HCT116 (cell line): ENCODE results near the gene PTPRR. TPM values are rescaled to one million over a fixed set of nuclear protein-coding genes. Genes with fewer than 3 reads are reported as not detected.

Experiments used
- ATAC-seq: fragments of 200-7000 bp; cut with Tn5 transposase; 2 replicates; pipeline ENCODE4 v1.9.1; 2020; ENCODE audit warnings: mild to moderate bottlenecking, moderate library complexity
- BruUV-seq: library from RNA; stranded (reverse); fragments of 400-500 nt; replicated peaks from 2 replicates; lab custom pipeline; 2021; lab: Mats Ljungman, UMichigan
- CTCF ChIA-PET: fragments of 300-600 bp; sonication (Branson Sonifier 250); formaldehyde crosslinking; loops from one replicate; lab custom pipeline; 2021; ENCODE audit warnings: antibody characterized with exemption; lab: Charles Lee
- POLR2A ChIA-PET: fragments of 300-600, 350-600 bp; sonication (Branson Sonifier 250); formaldehyde crosslinking; loops from one replicate; lab custom pipeline; 2021; ENCODE audit warnings: antibody characterized with exemption; lab: Charles Lee
- RAD21 ChIA-PET, 2 experiments: fragments of 300-600 bp; sonication (Branson Sonifier 250); formaldehyde crosslinking; loops; one replicate each; lab custom pipeline; 2023; ENCODE audit warnings: low total read pairs in 2 of 2; ENCODE audit not compliant: uncharacterized antibody in 2 of 2, unreplicated experiment in 2 of 2, low non-redundant PET in 1 of 2; lab: Charles Lee
- DNase-seq: peaks from one replicate; pipeline ENCODE4 v3.0.0-alpha.2; 2010; ENCODE audit warnings: low read depth, low spot score
- H2AFZ ChIP-seq: fragments of 200-600 bp; shearing (Covaris generic), sonication (generic); 2 replicates; pipeline ENCODE4 v1.6.1; 2017; ENCODE audit warnings: low read depth, mixed run types, mixed read lengths, antibody characterized with exemption, low read length; ENCODE audit not compliant: poor library complexity, severe bottlenecking
- H3K27ac ChIP-seq: 2 replicates; pipeline ENCODE4 v1.5.1; 2012; ENCODE audit warnings: low read depth, low read length
- H3K27me3 ChIP-seq: fragments of 200-600 bp; sonication (generic); 2 replicates; pipeline ENCODE4 v1.6.1; 2016; ENCODE audit warnings: mixed run types, low read length, mixed read lengths; ENCODE audit not compliant: insufficient read depth
- H3K36me3 ChIP-seq, 2 experiments: fragments of 200-500 bp in 1 of 2; fragments of 200-600 bp in 1 of 2; sonication (Bioruptor generic) in 1 of 2; sonication (generic) in 1 of 2; 2 replicates each; pipeline versions ENCODE4 v1.5.1 to v1.6.1; 2014 to 2016; ENCODE audit warnings: low read length in 2 of 2, inconsistent platforms in 1 of 2, mixed read lengths in 1 of 2, mixed run types in 1 of 2; ENCODE audit not compliant: insufficient read depth in 2 of 2, control insufficient read depth in 1 of 2
- H3K4me1 ChIP-seq, 2 experiments: fragments of 200-600 bp in 1 of 2; sonication (generic) in 1 of 2; 2 replicates each; pipeline versions ENCODE4 v1.5.1 to v1.6.1; 2012 to 2017; ENCODE audit warnings: low read length in 2 of 2, inconsistent platforms in 1 of 2, mild to moderate bottlenecking in 1 of 2, mixed read lengths in 1 of 2, mixed run types in 1 of 2, moderate library complexity in 1 of 2; ENCODE audit not compliant: insufficient read depth in 2 of 2, control insufficient read depth in 1 of 2
- H3K4me2 ChIP-seq: fragments of 200-600 bp; sonication (generic); 2 replicates; pipeline ENCODE4 v1.6.1; 2017; ENCODE audit warnings: mixed run types, low read length, mixed read lengths
- H3K4me3 ChIP-seq, 2 experiments: fragments of 200-600 bp in 1 of 2; sonication (generic) in 1 of 2; replicated peaks in 1 of 2; 2 replicates each; pipeline ENCODE4 v1.5.1; 2011 to 2016; ENCODE audit warnings: low read length in 2 of 2, control low read depth in 1 of 2, low read depth in 1 of 2, mild to moderate bottlenecking in 1 of 2, mixed read lengths in 1 of 2, mixed run types in 1 of 2
- H3K79me2 ChIP-seq: fragments of 200-600 bp; sonication (generic); 2 replicates; pipeline ENCODE4 v1.6.1; 2017; ENCODE audit warnings: mild to moderate bottlenecking, mixed run types, low read length, moderate library complexity, mixed read lengths; ENCODE audit not compliant: insufficient read depth
- H3K9ac ChIP-seq: fragments of 200-600 bp; sonication (generic); 2 replicates; pipeline ENCODE4 v1.6.1; 2016; ENCODE audit warnings: low read length, mixed read lengths
- H3K9me2 ChIP-seq: fragments of 200-600 bp; sonication (generic), shearing (Covaris generic); 2 replicates; pipeline ENCODE4 v1.6.1; 2017; ENCODE audit warnings: mixed run types, mild to moderate bottlenecking, moderate library complexity; ENCODE audit not compliant: insufficient read depth
- H3K9me3 ChIP-seq, 2 experiments: fragments of 200-500 bp in 1 of 2; fragments of 200-600 bp in 1 of 2; sonication (Bioruptor generic) in 1 of 2; sonication (generic) in 1 of 2; 2 replicates each; pipeline ENCODE4 v1.6.1; 2014 to 2017; ENCODE audit warnings: low read length in 2 of 2, mixed read lengths in 2 of 2, inconsistent platforms in 1 of 2, low read depth in 1 of 2, mild to moderate bottlenecking in 1 of 2, mixed run types in 1 of 2, moderate library complexity in 1 of 2; ENCODE audit not compliant: control insufficient read depth in 1 of 2, insufficient read depth in 1 of 2
- H4K20me1 ChIP-seq: fragments of 200-600 bp; sonication (generic), shearing (Covaris generic); 2 replicates; pipeline ENCODE4 v1.6.1; 2017; ENCODE audit warnings: mixed run types, mild to moderate bottlenecking, moderate library complexity; ENCODE audit not compliant: insufficient read depth
- ATF3 ChIP-seq: IDR thresholded peaks from 2 replicates; pipeline ENCODE4 v1.6.1; 2012
- CBX3 ChIP-seq: IDR thresholded peaks from 2 replicates; pipeline ENCODE4 v1.6.1; 2012; ENCODE audit warnings: low read depth
- CEBPB ChIP-seq: IDR thresholded peaks from 2 replicates; pipeline ENCODE4 v1.6.1; 2012; ENCODE audit warnings: low read depth
- EGR1 ChIP-seq: IDR thresholded peaks from 2 replicates; pipeline ENCODE4 v1.6.1; 2012; ENCODE audit warnings: low read depth
- ELF1 ChIP-seq: IDR thresholded peaks from 2 replicates; pipeline ENCODE4 v1.6.1; 2012; ENCODE audit warnings: low read depth, borderline replicate concordance
- EZH2 ChIP-seq: fragments of 200-600 bp; sonication (generic); IDR thresholded peaks from 2 replicates; pipeline ENCODE4 v1.6.1; 2017; ENCODE audit warnings: antibody characterized with exemption, mixed run types
- JUND ChIP-seq: IDR thresholded peaks from 2 replicates; pipeline ENCODE4 v1.6.1; 2012
- MAX ChIP-seq: IDR thresholded peaks from 2 replicates; pipeline ENCODE4 v1.6.1; 2012
- POLR2AphosphoS5 ChIP-seq: IDR thresholded peaks from 2 replicates; pipeline ENCODE4 v1.6.1; 2011; ENCODE audit warnings: mild to moderate bottlenecking, low read depth, low read length, moderate library complexity
- RAD21 ChIP-seq: IDR thresholded peaks from 2 replicates; pipeline ENCODE4 v1.6.1; 2012; ENCODE audit warnings: low read depth, mild to moderate bottlenecking
- SIN3A ChIP-seq: IDR thresholded peaks from 2 replicates; pipeline ENCODE4 v1.6.1; 2012; ENCODE audit warnings: low read depth
- SP1 ChIP-seq: IDR thresholded peaks from 2 replicates; pipeline ENCODE4 v1.6.1; 2012; ENCODE audit warnings: low read depth
- SRF ChIP-seq: IDR thresholded peaks from 2 replicates; pipeline ENCODE4 v1.6.1; 2012; ENCODE audit warnings: low read depth
- TCF7L2 ChIP-seq: IDR thresholded peaks from 2 replicates; pipeline ENCODE4 v1.7.0; 2011; ENCODE audit warnings: borderline replicate concordance, inconsistent platforms; ENCODE audit not compliant: insufficient read depth, insufficient read length; ENCODE audit errors: extremely low read depth
- YY1 ChIP-seq: IDR thresholded peaks from 2 replicates; pipeline ENCODE4 v1.6.1; 2011; ENCODE audit warnings: low read length, low read depth, moderate library complexity, mild to moderate bottlenecking; ENCODE audit not compliant: insufficient replicate concordance; ENCODE audit errors: extremely low read depth
- ZFX ChIP-seq: fragments of 450-650 bp; IDR thresholded peaks from 2 replicates; pipeline ENCODE4 v1.6.1; 2017
- intact Hi-C: fragments of 100-400 bp; cut with micrococcal nuclease; formaldehyde crosslinking; loops from 2 replicates; pipeline ENCODE4 v1.10.0; 2022
- total RNA-seq: library from RNA; stranded (reverse); gene quantifications from one replicate; pipeline ENCODE4 v1.2.1, GENCODE V29; 2021; ENCODE audit not compliant: unreplicated experiment
- TF ChIP-seq, protein P1 (sequence below): IDR thresholded peaks from 2 replicates; pipeline ENCODE4 v1.6.1; 2011; ENCODE audit warnings: mild to moderate bottlenecking, low read length, moderate library complexity; ENCODE audit not compliant: insufficient replicate concordance; ENCODE audit errors: extremely low read depth
- TF ChIP-seq, protein P2 (sequence below), 3 experiments: fragments of 200-600 bp in 1 of 3; sonication (generic) in 1 of 3; IDR thresholded peaks in 2 of 3; conservative IDR thresholded peaks in 1 of 3; 2 replicates each; pipeline ENCODE4 v1.5.1; 2012 to 2017; ENCODE audit warnings: low read depth in 2 of 3, low read length in 2 of 3, antibody characterized with exemption in 1 of 3, borderline replicate concordance in 1 of 3, control low read depth in 1 of 3, mild to moderate bottlenecking in 1 of 3, mixed read lengths in 1 of 3, mixed run types in 1 of 3, moderate library complexity in 1 of 3; ENCODE audit not compliant: insufficient read depth in 1 of 3

PTPRR gene
- total RNA-seq, 1 experiment from 2014 or later: 0.27 TPM

- H3K9me2 ChIP-seq: no peaks in the 10 kb centered on the region
- TF ChIP-seq SP1 (no peak), EGR1 (no peak), ATF3 (no peak), CBX3 (peak; percentile 66; the same call in 1 of the 2 replicates), POLR2AphosphoS5 (no peak), JUND (no peak), YY1 (peak; percentile 42), RAD21 (peak; percentile 92), ZFX (no peak), EZH2 (no peak), CEBPB (no peak), SRF (no peak), MAX (no peak), ELF1 (no peak), TCF7L2 (no peak), SIN3A (no peak)
- TF ChIP-seq, protein P1, sequence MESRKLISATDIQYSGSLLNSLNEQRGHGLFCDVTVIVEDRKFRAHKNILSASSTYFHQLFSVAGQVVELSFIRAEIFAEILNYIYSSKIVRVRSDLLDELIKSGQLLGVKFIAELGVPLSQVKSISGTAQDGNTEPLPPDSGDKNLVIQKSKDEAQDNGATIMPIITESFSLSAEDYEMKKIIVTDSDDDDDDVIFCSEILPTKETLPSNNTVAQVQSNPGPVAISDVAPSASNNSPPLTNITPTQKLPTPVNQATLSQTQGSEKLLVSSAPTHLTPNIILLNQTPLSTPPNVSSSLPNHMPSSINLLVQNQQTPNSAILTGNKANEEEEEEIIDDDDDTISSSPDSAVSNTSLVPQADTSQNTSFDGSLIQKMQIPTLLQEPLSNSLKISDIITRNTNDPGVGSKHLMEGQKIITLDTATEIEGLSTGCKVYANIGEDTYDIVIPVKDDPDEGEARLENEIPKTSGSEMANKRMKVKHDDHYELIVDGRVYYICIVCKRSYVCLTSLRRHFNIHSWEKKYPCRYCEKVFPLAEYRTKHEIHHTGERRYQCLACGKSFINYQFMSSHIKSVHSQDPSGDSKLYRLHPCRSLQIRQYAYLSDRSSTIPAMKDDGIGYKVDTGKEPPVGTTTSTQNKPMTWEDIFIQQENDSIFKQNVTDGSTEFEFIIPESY: no peak
- TF ChIP-seq, protein P2, sequence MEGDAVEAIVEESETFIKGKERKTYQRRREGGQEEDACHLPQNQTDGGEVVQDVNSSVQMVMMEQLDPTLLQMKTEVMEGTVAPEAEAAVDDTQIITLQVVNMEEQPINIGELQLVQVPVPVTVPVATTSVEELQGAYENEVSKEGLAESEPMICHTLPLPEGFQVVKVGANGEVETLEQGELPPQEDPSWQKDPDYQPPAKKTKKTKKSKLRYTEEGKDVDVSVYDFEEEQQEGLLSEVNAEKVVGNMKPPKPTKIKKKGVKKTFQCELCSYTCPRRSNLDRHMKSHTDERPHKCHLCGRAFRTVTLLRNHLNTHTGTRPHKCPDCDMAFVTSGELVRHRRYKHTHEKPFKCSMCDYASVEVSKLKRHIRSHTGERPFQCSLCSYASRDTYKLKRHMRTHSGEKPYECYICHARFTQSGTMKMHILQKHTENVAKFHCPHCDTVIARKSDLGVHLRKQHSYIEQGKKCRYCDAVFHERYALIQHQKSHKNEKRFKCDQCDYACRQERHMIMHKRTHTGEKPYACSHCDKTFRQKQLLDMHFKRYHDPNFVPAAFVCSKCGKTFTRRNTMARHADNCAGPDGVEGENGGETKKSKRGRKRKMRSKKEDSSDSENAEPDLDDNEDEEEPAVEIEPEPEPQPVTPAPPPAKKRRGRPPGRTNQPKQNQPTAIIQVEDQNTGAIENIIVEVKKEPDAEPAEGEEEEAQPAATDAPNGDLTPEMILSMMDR (IDR thresholded peaks at IDR 0.05 in 2 of 3, conservative IDR thresholded peaks at IDR 0.05 in 1 of 3; ENCODE audit: borderline replicate concordance in 1 of 3, insufficient read depth in 1 of 3, low read depth in 2 of 3, low read length in 2 of 3): peak; percentile 66 to 89 (median 70)
- no peaks in the 10 kb centered on the region for H3K36me3 ChIP-seq
- H2AFZ ChIP-seq: peak overlapping the region; percentile 58
- H3K9ac ChIP-seq: no peak overlapping the region
- no TSS peak for BruUV-seq
- ATAC-seq (peak; percentile 86), DNase-seq (peak; percentile 76)
- no peaks in the 10 kb centered on the region for H3K27me3 ChIP-seq
- no peak overlapping the region for H3K27ac ChIP-seq
- POLR2A ChIA-PET: interaction anchor here (0.6 to 1.7 kb wide), 3 partner anchors 33 to 281 kb away, joined by 3 to 4 read pairs (median 3); no protein-coding TSS in a partner anchor
- no peaks in the 10 kb centered on the region for H3K79me2 ChIP-seq
- no peak overlapping the region for H3K4me2 ChIP-seq
- H3K4me1 ChIP-seq: no peaks in the 10 kb centered on the region
- RAD21 ChIA-PET: interaction anchor here (0.6 to 1.3 kb wide), 9 partner anchors 10 to 855 kb away, joined by 3 to 13 read pairs (median 4); no protein-coding TSS in a partner anchor
- H3K4me3 ChIP-seq: no peak overlapping the region
- no peaks in the 10 kb centered on the region for H4K20me1 ChIP-seq
- intact Hi-C loops: loop anchor here (1.0 to 5.0 kb wide), 4 partner anchors 116 to 1014 kb away; no protein-coding TSS in a partner anchor
- CTCF ChIA-PET: interaction anchor here (0.6 to 3.9 kb wide), 20 partner anchors 10 to 1014 kb away, joined by 3 to 68 read pairs (median 5); no protein-coding TSS in a partner anchor
- H3K9me3 ChIP-seq: no peaks in the 10 kb centered on the region
Measured at GRCh38 chr12:70733385-70733784, 187.2 kb downstream of the PTPRR start.
